KOPT-K1 (cell line): Measurements from ENCODE around the gene LRRC37A3.
A peak's percentile ranks its signal among the peaks of the same experiment; 100 is the strongest.
"Not testable (repeated sequence)": the region's sequence is repeated elsewhere in the genome, so short reads cannot be mapped to it uniquely, and the experiment has no call there.

Experiments used
- H3K27ac ChIP-seq: fragments of 200-600 bp; sonication (generic); 2 replicates; pipeline ENCODE4 v1.5.1; 2016; ENCODE audit warnings: antibody characterized with exemption, mild to moderate bottlenecking, low read depth, low read length; ENCODE audit not compliant: poor library complexity, severe bottlenecking
- H3K36me3 ChIP-seq: fragments of 200-600 bp; sonication (generic); 2 replicates; pipeline ENCODE4 v1.5.1; 2017; ENCODE audit warnings: antibody characterized with exemption, mild to moderate bottlenecking, low read length, moderate library complexity; ENCODE audit not compliant: insufficient read depth
- H3K9me3 ChIP-seq: fragments of 200-600 bp; sonication (generic); 2 replicates; pipeline ENCODE4 v1.5.1; 2017; ENCODE audit warnings: antibody characterized with exemption, low read length, mild to moderate bottlenecking; ENCODE audit not compliant: insufficient read depth, poor library complexity, severe bottlenecking

LRRC37A3 gene

DNA sequence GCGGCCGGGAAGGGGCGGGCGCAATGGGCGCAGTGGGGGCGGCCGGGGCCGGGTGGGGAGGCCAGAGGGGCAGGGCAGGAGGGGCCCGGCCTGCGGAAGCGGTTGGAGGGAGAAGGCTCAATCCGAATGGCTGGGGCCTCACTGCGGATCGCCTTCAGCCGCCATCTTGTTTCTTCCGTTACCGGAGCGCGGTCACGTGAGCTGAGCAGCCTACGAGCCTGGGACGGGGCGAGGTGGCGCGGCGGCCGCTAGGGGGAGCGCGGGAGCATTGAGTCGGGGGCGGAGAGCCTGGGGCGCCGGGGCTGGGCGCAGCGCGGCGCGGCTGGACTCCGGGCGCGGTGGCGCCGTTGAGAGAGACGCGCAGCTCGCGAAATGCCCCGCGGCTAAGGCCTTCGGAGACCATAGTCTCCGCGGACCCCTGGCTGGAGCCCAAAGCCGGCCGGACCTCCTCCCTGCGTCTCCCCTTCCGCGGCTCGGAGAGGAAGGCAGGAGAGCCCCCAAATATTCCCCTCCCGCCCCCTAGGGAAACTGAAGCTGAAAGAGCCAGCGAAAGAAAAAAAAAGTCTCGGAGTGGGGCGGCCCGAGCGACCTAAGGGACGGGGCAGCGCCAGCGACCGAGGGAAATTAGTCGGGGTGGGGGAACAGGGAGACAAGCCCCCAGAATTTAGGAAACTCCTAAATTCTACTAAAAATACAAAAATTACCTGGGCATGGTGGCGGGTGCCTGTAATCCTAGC is at the start of gene LRRC37A3:
LRRC37A3 (minus strand) TSS at position 190 of the 737 bp plus-strand sequence. CDS start 22,221 bp downstream, outside the sequence.
- not testable (repeated sequence) for H3K36me3 ChIP-seq, H3K9me3 ChIP-seq
- H3K27ac ChIP-seq = peak within 1 kb of the TSS; percentile 83

DNA sequence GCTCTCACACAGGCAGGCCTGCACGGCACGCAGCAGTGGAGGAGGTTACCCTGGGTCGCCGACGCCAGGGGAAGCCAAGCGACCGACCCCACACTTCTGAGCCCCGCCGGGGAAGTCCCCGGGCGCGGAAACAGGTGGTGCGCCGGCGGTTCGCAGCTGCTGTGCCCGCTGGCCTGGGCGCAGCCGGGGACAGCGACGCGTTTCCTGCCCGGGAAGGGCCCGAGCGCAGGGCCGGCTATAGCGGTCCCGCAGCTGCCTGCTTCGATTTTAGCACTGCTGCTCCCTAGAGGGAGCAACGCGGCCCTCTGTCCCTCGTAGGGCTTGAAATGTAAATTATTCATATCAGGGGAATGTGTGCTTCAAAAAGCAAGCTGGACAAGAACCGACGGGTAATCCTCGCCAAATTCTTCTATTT is 46.6 kb upstream of the LRRC37A3 start:
- H3K27ac ChIP-seq = peak overlapping the region; percentile 85
- not testable (repeated sequence) for H3K36me3 ChIP-seq, H3K9me3 ChIP-seq

DNA sequence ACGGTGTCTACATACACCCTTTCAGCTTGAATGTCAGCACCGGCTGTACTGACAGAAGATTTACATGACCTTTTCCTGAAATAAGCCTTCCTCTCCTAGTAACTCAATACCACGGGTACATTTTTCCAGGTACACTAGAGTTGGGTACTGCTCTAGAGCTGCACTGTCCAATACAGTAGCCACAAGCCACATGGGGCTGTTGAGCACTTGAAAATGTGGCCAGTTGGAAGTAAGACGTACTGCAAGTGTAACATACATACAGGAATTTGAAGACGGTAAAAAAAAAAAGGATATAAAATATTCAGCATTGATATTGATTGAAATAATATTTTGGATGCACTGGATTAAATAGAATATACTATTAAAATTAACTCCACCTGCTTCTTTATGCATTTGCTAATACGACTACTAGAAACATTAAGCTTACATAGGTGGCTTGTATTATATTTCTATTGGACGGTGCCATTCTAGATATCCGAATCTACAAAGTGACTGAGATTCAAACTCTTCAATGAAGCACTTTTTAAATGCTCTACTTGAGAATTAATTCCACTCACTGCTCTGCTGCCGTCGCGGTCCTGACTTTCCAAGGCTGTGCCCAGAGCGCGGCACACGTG is 46.1 kb upstream of the LRRC37A3 start:
- H3K9me3 ChIP-seq, H3K36me3 ChIP-seq: not testable (repeated sequence)
- peak overlapping the region; percentile 85 for H3K27ac ChIP-seq

DNA sequence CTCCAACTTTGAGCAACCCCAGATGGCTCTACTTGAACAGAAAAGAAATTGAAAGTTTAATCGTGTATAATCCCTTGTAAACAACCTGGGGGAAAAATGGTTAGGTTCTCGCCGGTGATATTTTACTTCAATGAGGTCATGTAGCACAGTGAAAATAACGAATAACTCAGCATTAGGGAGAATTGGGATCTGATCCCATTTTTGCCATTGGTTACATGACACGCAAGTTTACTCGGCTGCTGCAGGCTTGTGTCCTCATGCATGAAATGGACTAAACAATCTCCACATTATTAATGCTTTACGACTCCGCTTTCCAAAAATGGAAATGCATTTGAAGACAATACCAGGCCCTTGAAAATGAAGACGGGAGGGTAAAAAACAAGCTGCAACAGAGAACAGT is 45.5 kb upstream of the LRRC37A3 start:
- Histone ChIP-seq H3K36me3 (no peaks in the 10 kb centered on the region), H3K27ac (peak overlapping the region; percentile 85), H3K9me3 (no peaks in the 10 kb centered on the region)

DNA sequence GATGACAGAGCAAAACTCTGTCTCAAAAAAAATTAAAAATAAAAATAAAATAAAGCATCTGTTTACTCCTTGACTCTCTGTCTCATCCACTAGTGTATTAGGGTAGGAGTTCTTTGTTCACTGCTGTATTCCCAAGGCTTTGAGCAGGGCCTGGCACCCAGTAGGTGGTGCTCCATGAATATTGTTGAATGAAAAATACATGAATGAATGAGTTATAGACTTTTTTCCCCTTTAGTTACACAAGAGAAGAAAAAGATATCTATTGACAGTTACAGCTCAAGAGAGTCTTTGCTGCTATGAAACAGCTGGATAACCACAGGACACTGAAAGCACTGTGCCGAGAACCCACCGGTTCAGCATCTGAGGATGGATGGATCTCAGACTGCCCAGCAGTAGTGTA is 44.5 kb upstream of the LRRC37A3 start:
- not testable (repeated sequence) for H3K36me3 ChIP-seq, H3K9me3 ChIP-seq
- peak overlapping the region; percentile 85 for H3K27ac ChIP-seq

DNA sequence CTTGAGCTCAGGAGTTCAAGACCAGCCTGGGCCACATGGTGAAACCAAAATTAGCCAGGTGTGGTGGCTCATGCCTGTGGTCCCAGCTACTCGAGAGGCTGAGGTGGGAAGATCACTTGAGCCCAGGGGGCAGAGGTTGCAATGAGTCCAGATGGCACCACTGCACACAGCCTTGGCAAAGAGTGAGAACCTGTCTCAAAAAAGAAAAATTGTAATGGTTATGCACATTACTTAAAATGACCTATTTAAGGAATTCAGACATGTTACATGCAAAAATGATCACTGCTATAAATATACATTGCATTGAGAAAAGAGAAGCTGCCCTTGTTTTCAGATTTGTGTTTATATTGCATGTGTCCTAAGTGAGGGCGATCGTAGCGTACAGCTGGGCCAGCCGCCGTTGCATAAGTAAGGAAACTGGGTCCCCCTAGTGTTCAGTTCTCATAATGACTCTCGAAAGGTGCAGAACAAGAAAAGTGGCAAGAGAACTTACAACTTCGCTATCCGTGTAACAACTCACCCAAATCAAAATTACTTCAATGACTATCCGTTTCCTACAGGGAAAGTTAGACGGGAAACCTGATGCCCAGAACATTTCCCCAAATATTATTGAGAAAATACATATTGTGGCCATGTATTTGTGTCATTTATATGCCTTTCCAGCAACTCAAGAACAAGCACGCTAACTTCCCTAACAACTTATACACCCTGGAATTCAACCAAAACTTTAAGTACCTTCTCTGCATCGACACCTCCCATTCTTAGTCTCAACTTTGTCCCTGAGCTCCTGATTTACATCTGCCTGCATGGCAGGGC is 42.5 kb upstream of the LRRC37A3 start:
- H3K27ac ChIP-seq, H3K9me3 ChIP-seq: not testable (repeated sequence)

DNA sequence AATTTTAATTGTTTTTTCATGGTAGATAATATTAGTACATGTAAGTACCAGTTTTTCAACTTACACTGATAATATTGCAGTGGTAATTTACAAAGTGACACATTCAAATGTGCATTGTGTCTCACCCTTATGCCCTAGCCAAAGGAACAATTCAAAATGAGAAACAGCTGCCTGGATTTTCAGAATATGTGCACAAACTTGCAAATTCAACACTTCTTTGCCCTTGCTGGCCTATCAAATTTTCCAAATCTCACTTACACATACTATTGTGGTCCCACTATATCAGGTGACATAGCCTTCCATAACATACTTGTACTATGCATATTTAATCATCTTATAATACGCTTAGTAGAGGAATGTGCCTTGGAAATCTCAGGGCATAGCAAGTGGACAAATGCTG is 32.6 kb upstream of the LRRC37A3 start:
- H3K36me3 ChIP-seq = no peaks in the 10 kb centered on the region
- no peak overlapping the region for H3K27ac ChIP-seq

More for the DNA sequence above, 42.5 kb upstream of the LRRC37A3 start:
- H3K36me3 ChIP-seq = not testable (repeated sequence)

DNA sequence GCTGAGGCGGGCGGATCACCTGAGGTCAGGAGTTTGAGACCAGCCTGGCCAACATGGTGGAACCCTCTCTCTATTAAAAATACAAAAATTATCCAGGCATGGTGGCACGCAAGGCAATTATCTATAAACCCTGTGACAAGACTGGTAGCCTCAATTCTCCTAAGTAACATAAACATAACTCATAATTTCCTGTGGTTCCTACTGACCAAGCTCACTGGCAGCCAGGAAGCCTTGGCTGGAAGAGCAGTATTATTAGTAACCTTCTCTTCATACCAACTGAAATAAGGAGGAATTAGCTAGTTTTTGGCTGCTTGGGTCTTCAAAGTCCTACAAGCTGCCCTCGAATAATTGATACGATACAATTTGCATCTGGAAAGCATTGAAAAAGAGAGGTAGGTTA is 31.6 kb upstream of the LRRC37A3 start:
- H3K9me3 ChIP-seq = no peaks in the 10 kb centered on the region
- no peak overlapping the region for H3K27ac ChIP-seq
- no peaks in the 10 kb centered on the region for H3K36me3 ChIP-seq

More for the DNA sequence above, 32.6 kb upstream of the LRRC37A3 start:
- H3K9me3 ChIP-seq = no peaks in the 10 kb centered on the region

DNA sequence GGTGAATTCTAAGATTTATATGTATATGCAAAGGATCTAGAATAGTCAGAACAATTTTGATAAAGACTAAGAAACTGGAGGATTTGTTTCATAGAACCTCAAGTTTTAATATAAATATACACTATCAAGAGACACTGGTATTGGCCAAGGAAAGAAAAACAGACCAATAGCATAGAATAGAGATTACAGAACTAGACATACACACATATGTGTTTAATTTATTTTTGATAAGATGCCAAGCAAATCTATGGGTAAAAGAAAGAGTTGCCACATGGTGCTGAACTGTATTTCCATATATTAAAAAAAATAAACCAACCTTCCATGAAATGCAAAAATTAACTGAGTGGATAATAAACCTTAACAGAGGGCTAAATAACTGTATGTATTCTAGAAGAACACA is 27.9 kb upstream of the LRRC37A3 start:
- Histone ChIP-seq H3K9me3 (no peaks in the 10 kb centered on the region), H3K27ac (no peak overlapping the region), H3K36me3 (no peaks in the 10 kb centered on the region)

DNA sequence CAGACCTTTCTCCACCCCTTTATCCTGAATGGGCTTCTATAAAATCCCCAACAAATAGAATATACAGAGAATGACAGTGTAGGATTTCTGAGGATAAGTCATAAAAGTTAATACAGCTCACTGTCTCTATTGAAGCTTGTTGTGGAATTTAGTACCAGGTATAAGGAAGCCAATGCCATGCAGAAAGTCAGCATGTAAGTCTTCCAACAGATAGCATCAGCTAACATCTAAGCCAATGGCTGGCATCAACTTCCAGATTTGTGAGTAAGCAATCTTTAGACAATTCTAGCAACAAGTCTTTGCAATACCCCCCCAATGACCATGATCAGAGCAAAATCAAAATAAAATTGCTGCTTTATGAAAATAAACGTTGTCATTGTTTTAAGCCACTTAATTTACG is 22.5 kb upstream of the LRRC37A3 start:
- no peaks in the 10 kb centered on the region for H3K36me3 ChIP-seq
- no peaks in the 10 kb centered on the region for H3K9me3 ChIP-seq
- H3K27ac ChIP-seq = no peak overlapping the region

DNA sequence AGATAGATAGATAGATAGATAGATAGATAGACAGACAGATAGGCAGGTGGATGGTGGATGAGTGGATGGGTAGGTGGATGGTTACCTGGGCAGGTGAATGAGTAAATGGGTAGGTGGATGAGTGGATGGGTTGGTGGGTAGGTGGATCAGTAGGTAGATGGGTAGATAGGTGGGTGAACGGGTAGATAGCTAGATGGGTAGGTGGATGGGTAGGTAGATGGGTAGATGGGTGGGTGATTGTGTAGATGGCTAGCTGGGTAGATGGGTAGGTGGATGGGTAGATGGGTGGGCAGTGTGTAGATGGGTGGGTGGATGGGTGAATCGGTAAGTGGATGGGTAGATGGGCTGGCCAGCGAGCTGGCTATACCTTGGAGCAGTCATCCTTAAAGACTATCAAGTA is 21.8 kb upstream of the LRRC37A3 start:
- Histone ChIP-seq H3K9me3 (no peaks in the 10 kb centered on the region), H3K36me3 (no peaks in the 10 kb centered on the region), H3K27ac (no peak overlapping the region)

DNA sequence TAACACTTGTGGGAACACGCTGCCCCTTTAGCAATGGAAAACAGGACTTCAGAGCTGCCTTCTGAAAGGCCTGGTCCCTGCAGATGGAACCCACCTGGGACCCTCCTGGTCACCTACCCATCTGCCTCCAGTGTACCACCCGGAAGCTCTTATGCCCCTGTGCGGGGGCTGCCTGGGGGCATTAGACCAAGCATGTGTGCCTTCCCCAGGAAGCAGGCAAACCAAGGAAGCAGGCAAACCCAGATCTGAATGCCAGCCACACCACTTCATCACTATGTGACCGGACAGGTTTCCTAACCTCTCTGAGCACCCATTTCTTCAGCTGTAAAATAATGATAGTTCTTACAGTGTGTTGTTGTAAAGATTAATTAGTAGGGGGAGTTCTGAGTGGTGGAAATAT is 20.8 kb upstream of the LRRC37A3 start:
- Histone ChIP-seq H3K36me3 (no peaks in the 10 kb centered on the region), H3K9me3 (no peaks in the 10 kb centered on the region), H3K27ac (no peak overlapping the region)

DNA sequence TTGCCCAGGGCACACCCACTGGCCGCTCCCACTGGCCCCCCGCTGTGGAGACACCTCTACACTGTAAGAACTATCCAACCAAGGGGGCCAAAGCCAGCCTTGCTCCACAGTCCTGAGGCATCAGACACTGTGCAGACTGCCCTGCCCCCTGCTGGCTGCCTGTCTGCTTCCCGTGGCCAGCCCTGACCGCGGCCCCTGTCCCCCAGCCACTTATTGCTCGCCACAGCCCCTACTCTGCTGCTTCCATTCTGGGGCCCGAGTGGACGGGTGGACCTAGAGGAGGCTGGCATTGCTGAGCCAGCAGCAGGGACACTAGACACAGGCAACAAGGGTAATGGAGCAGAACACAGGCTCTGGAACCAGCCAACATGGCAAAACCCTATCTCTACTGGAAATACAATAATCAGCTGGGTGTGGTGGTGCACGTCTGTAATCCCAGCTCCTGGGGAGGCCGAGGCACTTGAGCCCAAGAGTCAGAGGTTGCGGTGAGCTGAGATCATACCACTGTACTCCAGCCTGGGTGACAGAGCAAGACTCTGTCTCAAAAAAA is 19.7 kb upstream of the LRRC37A3 start:
- H3K36me3 ChIP-seq = no peaks in the 10 kb centered on the region
- no peaks in the 10 kb centered on the region for H3K9me3 ChIP-seq
- no peak overlapping the region for H3K27ac ChIP-seq

DNA sequence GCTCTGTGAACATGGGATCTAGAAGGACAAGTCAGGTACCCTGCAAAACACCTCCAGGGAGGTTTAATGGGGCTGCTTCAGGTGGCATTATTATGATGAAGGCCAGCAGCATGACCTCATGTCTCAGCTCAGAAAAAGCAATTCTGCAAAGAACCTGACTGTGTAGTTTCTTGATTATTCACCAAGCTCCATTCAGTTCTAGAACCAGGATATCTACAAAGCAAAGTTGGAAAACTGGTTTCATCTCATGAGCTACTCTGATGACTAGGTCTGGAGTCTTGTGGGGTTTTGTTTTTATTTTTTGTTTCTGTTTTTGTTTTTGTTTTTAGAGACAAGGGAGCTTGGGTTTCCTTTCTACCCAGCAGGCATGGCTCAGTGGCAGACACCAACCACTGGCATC is 19.0 kb upstream of the LRRC37A3 start:
- no peaks in the 10 kb centered on the region for H3K36me3 ChIP-seq
- H3K27ac ChIP-seq = no peak overlapping the region
- H3K9me3 ChIP-seq = no peaks in the 10 kb centered on the region

DNA sequence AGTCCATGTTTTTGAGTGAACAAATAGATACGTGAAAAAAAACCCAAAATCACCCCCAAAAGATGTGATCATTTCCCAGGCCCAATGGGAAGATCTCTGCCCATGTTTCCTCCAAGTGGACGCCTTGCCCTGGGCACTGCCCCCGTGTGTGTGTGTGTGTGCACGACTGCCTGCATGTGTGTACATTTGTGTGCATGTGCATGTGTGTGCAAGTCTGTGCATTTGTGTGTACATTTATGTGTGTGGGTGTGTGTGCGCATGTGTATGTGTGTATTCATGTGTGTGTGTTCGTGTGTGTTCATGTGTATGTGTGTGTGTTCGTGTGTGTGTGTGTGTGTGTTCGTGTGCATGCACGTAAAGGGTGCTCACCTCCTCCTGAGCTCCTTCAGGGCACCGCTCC is 16.8 kb upstream of the LRRC37A3 start:
- no peak overlapping the region for H3K27ac ChIP-seq
- H3K9me3 ChIP-seq = no peaks in the 10 kb centered on the region
- no peaks in the 10 kb centered on the region for H3K36me3 ChIP-seq
